ENCODE data around the gene HOXC12.

The HOXC12 gene

GRCh38 chr12:53941187-53941586 is 13.5 kb upstream of the HOXC12 start:
- H3K27ac ChIP-seq (ENCODE audit: poor library complexity, severe bottlenecking): no peak overlapping the region
- H3K36me3 ChIP-seq (ENCODE audit: low read depth): no peaks in the 10 kb centered on the region
- no peak overlapping the region for H3K4me3 ChIP-seq (ENCODE audit: severe bottlenecking)
- no peaks in the 10 kb centered on the region for H3K4me1 ChIP-seq (ENCODE audit: insufficient read depth, poor library complexity, severe bottlenecking)
- DNase-seq (ENCODE audit: low spot score) (no peak), ATAC-seq (ENCODE audit: low read depth) (no peak)
- TF ChIP-seq CTCF (IDR thresholded peaks at IDR 0.05; ENCODE audit: poor library complexity, severe bottlenecking): no peak
- H3K27me3 ChIP-seq (ENCODE audit: insufficient read depth, poor library complexity, severe bottlenecking): peaks cover 68% of the 10 kb centered on the region
- H3K9me3 ChIP-seq (ENCODE audit: severe bottlenecking): no peaks in the 10 kb centered on the region

DNA sequence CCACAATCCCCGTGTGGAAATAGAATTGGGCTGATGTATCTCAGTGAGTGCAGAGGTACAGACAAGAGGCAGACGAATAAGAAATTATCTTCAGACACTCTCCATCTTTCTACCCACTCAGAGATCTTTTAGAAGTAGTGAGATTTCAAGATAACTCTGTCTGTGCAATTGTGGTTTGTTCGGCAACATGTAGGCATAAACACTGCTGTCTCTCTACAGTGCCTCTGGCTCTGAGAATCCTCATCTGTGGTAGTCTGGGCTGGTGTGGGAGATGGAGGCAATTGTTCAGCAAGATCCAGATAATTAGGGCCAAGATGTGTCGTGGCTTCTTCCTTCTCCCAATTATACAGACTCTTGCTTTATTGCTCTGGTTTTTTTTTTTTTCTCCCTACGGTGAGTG is 13.0 kb upstream of the HOXC12 start:
- TF ChIP-seq CTCF (IDR thresholded peaks at IDR 0.05; ENCODE audit: poor library complexity, severe bottlenecking): no peak
- Histone ChIP-seq H3K9me3 (ENCODE audit: severe bottlenecking) (no peaks in the 10 kb centered on the region), H3K27me3 (ENCODE audit: insufficient read depth, poor library complexity, severe bottlenecking) (peaks cover 67% of the 10 kb centered on the region), H3K27ac (ENCODE audit: poor library complexity, severe bottlenecking) (no peak overlapping the region), H3K4me1 (ENCODE audit: insufficient read depth, poor library complexity, severe bottlenecking) (no peaks in the 10 kb centered on the region), H3K36me3 (ENCODE audit: low read depth) (no peaks in the 10 kb centered on the region), H3K4me3 (ENCODE audit: severe bottlenecking) (no peak overlapping the region)
- ATAC-seq (ENCODE audit: low read depth) (no peak), DNase-seq (ENCODE audit: low spot score) (no peak)

DNA sequence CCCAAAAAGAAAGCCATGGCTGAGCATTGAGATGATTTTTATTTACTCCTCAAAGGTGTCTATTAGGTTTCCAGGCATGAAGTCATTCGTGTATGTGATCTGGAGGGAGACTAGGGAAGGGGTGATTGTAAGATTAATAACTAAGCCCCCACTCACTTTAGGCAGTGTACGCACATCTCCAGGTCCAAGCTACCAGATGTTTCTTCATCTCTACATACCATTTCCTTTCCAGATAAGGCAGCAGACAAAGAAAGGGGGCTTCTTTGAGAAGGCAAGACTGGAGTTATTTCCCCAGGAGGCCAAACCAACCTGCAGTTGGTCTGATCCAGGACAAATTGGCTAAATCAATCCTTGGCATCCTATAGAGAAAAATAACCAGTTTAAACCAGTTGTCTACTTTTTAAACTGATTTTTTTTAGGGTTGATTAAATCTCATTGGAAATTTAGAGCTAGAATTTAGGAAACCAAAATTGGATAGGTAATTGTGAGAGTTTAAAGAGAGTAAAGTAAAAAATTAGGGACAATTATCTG is 12.2 kb upstream of the HOXC12 start:
- ATAC-seq (ENCODE audit: low read depth): no peak
- no peaks in the 10 kb centered on the region for H3K4me1 ChIP-seq (ENCODE audit: insufficient read depth, poor library complexity, severe bottlenecking)
- TF ChIP-seq CTCF (IDR thresholded peaks at IDR 0.05; ENCODE audit: poor library complexity, severe bottlenecking): no peak
- H3K27me3 ChIP-seq (ENCODE audit: insufficient read depth, poor library complexity, severe bottlenecking): peaks cover 63% of the 10 kb centered on the region
- no peaks in the 10 kb centered on the region for H3K9me3 ChIP-seq (ENCODE audit: severe bottlenecking)
- H3K36me3 ChIP-seq (ENCODE audit: low read depth): no peaks in the 10 kb centered on the region
- no peak for DNase-seq (ENCODE audit: low spot score)
- H3K4me3 ChIP-seq (ENCODE audit: severe bottlenecking): no peak overlapping the region
- H3K27ac ChIP-seq (ENCODE audit: poor library complexity, severe bottlenecking): no peak overlapping the region

DNA sequence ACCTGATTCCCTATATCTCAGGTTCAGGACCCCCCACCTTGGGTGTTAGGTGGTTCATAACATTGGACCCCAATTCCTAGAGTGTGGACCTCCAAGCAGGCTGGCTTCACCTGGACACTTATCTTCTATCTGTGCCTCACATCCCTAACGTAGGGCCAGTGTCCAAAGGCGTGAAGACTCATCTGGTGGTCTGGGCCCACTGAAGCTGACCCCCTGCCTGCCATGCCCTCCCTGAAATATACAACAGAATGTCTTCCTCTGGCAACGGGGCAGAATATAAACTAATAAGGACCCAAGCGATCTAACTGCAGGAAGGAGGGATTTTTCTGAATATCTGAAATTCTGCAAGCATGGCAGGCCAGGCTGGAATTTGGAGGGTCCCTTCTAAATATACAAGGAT is 10.5 kb upstream of the HOXC12 start:
- Histone ChIP-seq H3K27ac (ENCODE audit: poor library complexity, severe bottlenecking) (no peak overlapping the region), H3K27me3 (ENCODE audit: insufficient read depth, poor library complexity, severe bottlenecking) (peaks cover 60% of the 10 kb centered on the region), H3K4me3 (ENCODE audit: severe bottlenecking) (no peak overlapping the region), H3K36me3 (ENCODE audit: low read depth) (no peaks in the 10 kb centered on the region), H3K9me3 (ENCODE audit: severe bottlenecking) (no peaks in the 10 kb centered on the region), H3K4me1 (ENCODE audit: insufficient read depth, poor library complexity, severe bottlenecking) (no peaks in the 10 kb centered on the region)
- ATAC-seq (ENCODE audit: low read depth): no peak
- no peak for DNase-seq (ENCODE audit: low spot score)
- TF ChIP-seq CTCF (IDR thresholded peaks at IDR 0.05; ENCODE audit: poor library complexity, severe bottlenecking): no peak

DNA sequence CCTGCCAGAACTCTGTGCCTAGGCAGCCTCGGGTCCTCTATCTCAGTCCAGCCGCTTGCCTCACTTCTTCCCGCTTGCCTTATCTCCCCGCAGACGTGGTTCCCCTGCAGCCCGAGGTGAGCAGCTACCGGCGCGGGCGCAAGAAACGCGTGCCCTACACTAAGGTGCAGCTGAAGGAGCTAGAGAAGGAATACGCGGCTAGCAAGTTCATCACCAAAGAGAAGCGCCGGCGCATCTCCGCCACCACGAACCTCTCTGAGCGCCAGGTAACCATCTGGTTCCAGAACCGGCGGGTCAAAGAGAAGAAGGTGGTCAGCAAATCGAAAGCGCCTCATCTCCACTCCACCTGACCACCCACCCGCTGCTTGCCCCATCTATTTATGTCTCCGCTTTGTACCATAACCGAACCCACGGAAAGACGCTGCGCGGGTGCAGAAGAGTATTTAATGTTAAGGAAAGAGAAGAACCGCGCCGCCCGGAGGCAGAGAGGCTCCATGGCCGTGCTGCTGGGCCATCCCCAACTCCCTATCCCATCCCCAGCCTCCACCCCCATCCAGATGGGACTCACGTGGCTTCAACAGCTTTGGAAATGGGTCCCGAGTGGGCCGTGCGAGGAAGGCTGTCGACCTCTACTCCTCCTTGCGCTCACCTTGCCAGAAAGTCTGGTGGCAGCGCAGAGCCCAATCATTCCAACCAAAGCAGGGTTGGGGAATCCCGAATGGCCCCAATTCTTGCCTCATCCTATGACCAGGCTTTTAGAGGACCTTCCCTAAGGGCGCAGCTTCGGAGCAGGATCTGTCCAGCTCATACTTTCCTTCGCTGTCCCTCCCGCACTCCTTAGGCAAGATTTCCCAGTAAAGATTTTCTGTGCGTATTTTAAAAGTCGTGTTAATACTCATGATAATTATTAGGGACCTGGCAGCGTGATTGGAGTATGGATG is 9.5 kb upstream of the HOXC12 start:
- Histone ChIP-seq H3K4me1 (ENCODE audit: insufficient read depth, poor library complexity, severe bottlenecking) (no peaks in the 10 kb centered on the region), H3K4me3 (ENCODE audit: severe bottlenecking) (no peak overlapping the region), H3K27ac (ENCODE audit: poor library complexity, severe bottlenecking) (no peak overlapping the region), H3K36me3 (ENCODE audit: low read depth) (no peaks in the 10 kb centered on the region), H3K27me3 (ENCODE audit: insufficient read depth, poor library complexity, severe bottlenecking) (peaks cover 64% of the 10 kb centered on the region), H3K9me3 (ENCODE audit: severe bottlenecking) (no peaks in the 10 kb centered on the region)
- TF ChIP-seq CTCF (IDR thresholded peaks at IDR 0.05; ENCODE audit: poor library complexity, severe bottlenecking): no peak
- DNase-seq (ENCODE audit: low spot score): no peak
- no peak for ATAC-seq (ENCODE audit: low read depth)
